OCI-LY1 (cell line): ENCODE data around the gene ZNF148.

ENCODE experiments used
- H2AFZ ChIP-seq: fragments of 200-600 bp; sonication (generic), shearing (Covaris generic); 2 replicates; pipeline ENCODE4 v1.6.0; 2014; ENCODE audit warnings: antibody characterized with exemption, mild to moderate bottlenecking, low read length
- H3F3A ChIP-seq: fragments of 200-600 bp; sonication (generic), shearing (Covaris generic); 2 replicates; pipeline ENCODE4 v1.6.0; 2014; ENCODE audit warnings: mild to moderate bottlenecking, antibody characterized with exemption, low read length, moderate library complexity; ENCODE audit not compliant: insufficient read depth
- H3K27ac ChIP-seq: fragments of 200-600 bp; sonication (generic); 2 replicates; pipeline ENCODE4 v1.5.1; 2014; ENCODE audit warnings: low read length, mixed run types, mild to moderate bottlenecking, low read depth; ENCODE audit not compliant: poor library complexity, severe bottlenecking
- H3K27me3 ChIP-seq: fragments of 200-600 bp; sonication (generic); 2 replicates; pipeline ENCODE4 v1.6.0; 2014; ENCODE audit warnings: antibody characterized with exemption, mild to moderate bottlenecking, low read length, moderate library complexity; ENCODE audit not compliant: insufficient read depth
- H3K36me3 ChIP-seq: fragments of 200-600 bp; sonication (generic); 2 replicates; pipeline ENCODE4 v1.6.1; 2014; ENCODE audit warnings: mild to moderate bottlenecking, antibody characterized with exemption, low read length, moderate library complexity, mixed read lengths; ENCODE audit not compliant: insufficient read depth
- H3K4me1 ChIP-seq: fragments of 200-600 bp; sonication (generic); 2 replicates; pipeline ENCODE4 v1.5.1; 2014; ENCODE audit warnings: mild to moderate bottlenecking, low read length, moderate library complexity; ENCODE audit not compliant: insufficient read depth, severe bottlenecking
- H3K4me2 ChIP-seq: fragments of 200-600 bp; sonication (generic), shearing (Covaris generic); 2 replicates; pipeline ENCODE4 v1.6.1; 2014; ENCODE audit warnings: low read length
- H3K4me3 ChIP-seq: fragments of 200-600 bp; sonication (generic); 2 replicates; pipeline ENCODE4 v1.5.1; 2014; ENCODE audit warnings: low read length, low read depth, mild to moderate bottlenecking, mixed read lengths; ENCODE audit not compliant: poor library complexity, severe bottlenecking
- H3K79me2 ChIP-seq: fragments of 200-600 bp; shearing (Covaris generic); 2 replicates; pipeline ENCODE4 v1.6.1; 2016; ENCODE audit warnings: mixed run types, low read length, mixed read lengths; ENCODE audit not compliant: insufficient read depth
- H3K9ac ChIP-seq: fragments of 200-600 bp; sonication (generic), shearing (Covaris generic); 2 replicates; pipeline ENCODE4 v1.6.1; 2014; ENCODE audit warnings: mild to moderate bottlenecking, low read length, mixed read lengths
- H3K9me2 ChIP-seq: fragments of 200-600 bp; sonication (generic), shearing (Covaris generic); 2 replicates; pipeline ENCODE4 v1.6.1; 2014; ENCODE audit warnings: low read depth, mild to moderate bottlenecking, low read length, mixed read lengths
- H3K9me3 ChIP-seq: fragments of 200-600 bp; shearing (Covaris generic); 2 replicates; pipeline ENCODE4 v1.6.1; 2014; ENCODE audit warnings: low read length, mixed read lengths
- H4K20me1 ChIP-seq: fragments of 200-600 bp; sonication (generic), shearing (Covaris generic); 2 replicates; pipeline ENCODE4 v1.6.0; 2016; ENCODE audit warnings: mild to moderate bottlenecking, low read length; ENCODE audit not compliant: insufficient read depth
- CTCF ChIP-seq: fragments of 200-600 bp; sonication (generic), shearing (Covaris generic); IDR thresholded peaks from 2 replicates; pipeline ENCODE4 v1.5.1; 2017; ENCODE audit warnings: mild to moderate bottlenecking, antibody characterized with exemption, low read length, moderate library complexity, mixed read lengths
- EZH2 ChIP-seq: fragments of 200-600 bp; sonication (generic), shearing (Covaris generic); IDR thresholded peaks from 2 replicates; pipeline ENCODE4 v1.8.0; 2017; ENCODE audit warnings: borderline replicate concordance, mixed run types, mild to moderate bottlenecking, antibody characterized with exemption, low read length, moderate library complexity, mixed read lengths

Gene ZNF148

GRCh38 chr3:125324341-125324740, 50.8 kb downstream of the ZNF148 start:
- no peak for TF ChIP-seq CTCF
- no peaks in the 10 kb centered on the region for H3K27me3 ChIP-seq
- H3K4me2 ChIP-seq: no peak overlapping the region
- H3F3A ChIP-seq: no peaks in the 10 kb centered on the region
- H3K79me2 ChIP-seq: peaks cover 21% of the 10 kb centered on the region
- no peaks in the 10 kb centered on the region for H3K9me2 ChIP-seq
- H3K9ac ChIP-seq: no peak overlapping the region
- H3K27ac ChIP-seq: no peak overlapping the region
- no peak overlapping the region for H2AFZ ChIP-seq
- peaks cover 3% of the 10 kb centered on the region; the same call in 1 of the 2 replicates for H3K9me3 ChIP-seq
- no peaks in the 10 kb centered on the region for H3K4me1 ChIP-seq
- H3K4me3 ChIP-seq: no peak overlapping the region
- no peaks in the 10 kb centered on the region for H4K20me1 ChIP-seq
- H3K36me3 ChIP-seq: peaks cover 76% of the 10 kb centered on the region

- no peaks in the 10 kb centered on the region for H3F3A ChIP-seq
- no peaks in the 10 kb centered on the region for H4K20me1 ChIP-seq
- no peaks in the 10 kb centered on the region for H3K4me1 ChIP-seq
- peaks cover 21% of the 10 kb centered on the region for H3K79me2 ChIP-seq
- peaks cover 3% of the 10 kb centered on the region; the same call in 1 of the 2 replicates for H3K9me3 ChIP-seq
- peaks cover 81% of the 10 kb centered on the region for H3K36me3 ChIP-seq
- no peaks in the 10 kb centered on the region for H3K9me2 ChIP-seq
- H2AFZ ChIP-seq: no peak overlapping the region
- TF ChIP-seq CTCF (no peak), EZH2 (no peak)
- no peak overlapping the region for H3K4me3 ChIP-seq
- H3K27me3 ChIP-seq: no peaks in the 10 kb centered on the region
- H3K4me2 ChIP-seq: no peak overlapping the region
- H3K9ac ChIP-seq: no peak overlapping the region
- H3K27ac ChIP-seq: no peak overlapping the region
These were observed 52.2 kb downstream of the ZNF148 start for GRCh38 chr3:125322917-125323316.

GRCh38 chr3:125322166-125322565, 53.0 kb downstream of the ZNF148 start:
- Histone ChIP-seq H4K20me1 (no peaks in the 10 kb centered on the region), H3K4me1 (no peaks in the 10 kb centered on the region), H3K4me3 (no peak overlapping the region), H3K27me3 (no peaks in the 10 kb centered on the region), H3K9me2 (no peaks in the 10 kb centered on the region), H3K36me3 (peaks cover 78% of the 10 kb centered on the region), H3K4me2 (no peak overlapping the region), H3K9ac (no peak overlapping the region), H3F3A (no peaks in the 10 kb centered on the region), H3K9me3 (peaks cover 4% of the 10 kb centered on the region; the same call in 1 of the 2 replicates), H3K27ac (no peak overlapping the region), H2AFZ (no peak overlapping the region), H3K79me2 (peaks cover 21% of the 10 kb centered on the region)
- TF ChIP-seq CTCF (no peak), EZH2 (no peak)
